Measurements from ENCODE around the gene NXT1. TPM values are rescaled to one million over a fixed set of nuclear protein-coding genes. Genes with fewer than 3 reads are reported as not detected.

The NXT1 gene
- total and polyA plus RNA-seq, 2 donors (not counting 1 experiment from before 2014, with no cell fraction given), result 14.1 to 17.2 TPM

GRCh38 chr20:23362392-23363256, 12.0 kb downstream of the NXT1 start:
- no peaks in the 10 kb centered on the region for H3K9me3 ChIP-seq (ENCODE audit: control insufficient read depth, insufficient read depth, low read depth, low read length)
- TF ChIP-seq, protein P1, sequence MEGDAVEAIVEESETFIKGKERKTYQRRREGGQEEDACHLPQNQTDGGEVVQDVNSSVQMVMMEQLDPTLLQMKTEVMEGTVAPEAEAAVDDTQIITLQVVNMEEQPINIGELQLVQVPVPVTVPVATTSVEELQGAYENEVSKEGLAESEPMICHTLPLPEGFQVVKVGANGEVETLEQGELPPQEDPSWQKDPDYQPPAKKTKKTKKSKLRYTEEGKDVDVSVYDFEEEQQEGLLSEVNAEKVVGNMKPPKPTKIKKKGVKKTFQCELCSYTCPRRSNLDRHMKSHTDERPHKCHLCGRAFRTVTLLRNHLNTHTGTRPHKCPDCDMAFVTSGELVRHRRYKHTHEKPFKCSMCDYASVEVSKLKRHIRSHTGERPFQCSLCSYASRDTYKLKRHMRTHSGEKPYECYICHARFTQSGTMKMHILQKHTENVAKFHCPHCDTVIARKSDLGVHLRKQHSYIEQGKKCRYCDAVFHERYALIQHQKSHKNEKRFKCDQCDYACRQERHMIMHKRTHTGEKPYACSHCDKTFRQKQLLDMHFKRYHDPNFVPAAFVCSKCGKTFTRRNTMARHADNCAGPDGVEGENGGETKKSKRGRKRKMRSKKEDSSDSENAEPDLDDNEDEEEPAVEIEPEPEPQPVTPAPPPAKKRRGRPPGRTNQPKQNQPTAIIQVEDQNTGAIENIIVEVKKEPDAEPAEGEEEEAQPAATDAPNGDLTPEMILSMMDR (conservative IDR thresholded peaks at IDR 0.05 in 1 of 2, IDR thresholded peaks at IDR 0.05 in 1 of 2; ENCODE audit: low read depth in 1 of 2, low read length in 2 of 2), result no peak
- no peak for TF ChIP-seq EZH2 (IDR thresholded peaks at IDR 0.05; ENCODE audit: low read length, missing control alignments)
- no peak overlapping the region for H2AFZ ChIP-seq (ENCODE audit: low read length)
- H3K4me3 ChIP-seq (replicated peaks in 1 of 4; ENCODE audit: control extremely low read depth in 1 of 4, insufficient read depth in 1 of 4, low read depth in 3 of 4, low read length in 4 of 4), result peak overlapping the region; percentile 80 to 87 (median 84)
- peaks cover 14% of the 10 kb centered on the region for H3K4me1 ChIP-seq (ENCODE audit: control insufficient read depth, extremely low read depth, insufficient read depth, low read length)
- peaks cover 5% of the 10 kb centered on the region for H3K36me3 ChIP-seq (ENCODE audit: control insufficient read depth, insufficient read depth, low read length)
- peak overlapping the region; percentile 95 for H3K27ac ChIP-seq (ENCODE audit: insufficient read depth, low read length)
- H3K9ac ChIP-seq (ENCODE audit: insufficient read depth, low read length), result peak overlapping the region; percentile 93
- H3K79me2 ChIP-seq (ENCODE audit: control insufficient read depth, insufficient read depth, low read length), result peaks cover 48% of the 10 kb centered on the region
- peak in 1 of 2 donors; percentile 34 for DNase-seq (ENCODE audit: low read depth in 2 of 2)
- no peaks in the 10 kb centered on the region for H3K27me3 ChIP-seq (ENCODE audit: control insufficient read depth, insufficient read depth, low read length)
- H4K20me1 ChIP-seq (ENCODE audit: control insufficient read depth, extremely low read depth, insufficient read depth, low read length), result no peaks in the 10 kb centered on the region
- peak overlapping the region; percentile 97 for H3K4me2 ChIP-seq (ENCODE audit: extremely low read depth, insufficient read depth, low read length)

- Histone ChIP-seq H2AFZ (ENCODE audit: low read length) (no peak overlapping the region), H3K4me1 (ENCODE audit: control insufficient read depth, extremely low read depth, insufficient read depth, low read length) (peaks cover 17% of the 10 kb centered on the region), H3K4me3 (replicated peaks in 1 of 4; ENCODE audit: control extremely low read depth in 1 of 4, insufficient read depth in 1 of 4, low read depth in 3 of 4, low read length in 4 of 4) (peak overlapping the region; percentile 80 to 87 (median 84)), H3K9me3 (ENCODE audit: control insufficient read depth, insufficient read depth, low read depth, low read length) (no peaks in the 10 kb centered on the region), H3K9ac (ENCODE audit: insufficient read depth, low read length) (peak overlapping the region; percentile 93), H3K36me3 (ENCODE audit: control insufficient read depth, insufficient read depth, low read length) (peaks cover 5% of the 10 kb centered on the region), H3K4me2 (ENCODE audit: extremely low read depth, insufficient read depth, low read length) (peak overlapping the region; percentile 97), H3K27me3 (ENCODE audit: control insufficient read depth, insufficient read depth, low read length) (no peaks in the 10 kb centered on the region), H3K27ac (ENCODE audit: insufficient read depth, low read length) (peak overlapping the region; percentile 95), H3K79me2 (ENCODE audit: control insufficient read depth, insufficient read depth, low read length) (peaks cover 50% of the 10 kb centered on the region), H4K20me1 (ENCODE audit: control insufficient read depth, extremely low read depth, insufficient read depth, low read length) (no peaks in the 10 kb centered on the region)
- TF ChIP-seq, protein P1 (conservative IDR thresholded peaks at IDR 0.05 in 1 of 2, IDR thresholded peaks at IDR 0.05 in 1 of 2; ENCODE audit: low read depth in 1 of 2, low read length in 2 of 2), result no peak
- no peak for TF ChIP-seq EZH2 (IDR thresholded peaks at IDR 0.05; ENCODE audit: low read length, missing control alignments)
- no peak for DNase-seq (ENCODE audit: low read depth in 2 of 2)
Observed at GRCh38 chr20:23363257-23363649, 12.7 kb downstream of the NXT1 start.

- H3K9ac ChIP-seq (ENCODE audit: insufficient read depth, low read length), result no peak overlapping the region
- peaks cover 17% of the 10 kb centered on the region for H3K4me1 ChIP-seq (ENCODE audit: control insufficient read depth, extremely low read depth, insufficient read depth, low read length)
- peaks cover 12% of the 10 kb centered on the region for H3K36me3 ChIP-seq (ENCODE audit: control insufficient read depth, insufficient read depth, low read length)
- no peaks in the 10 kb centered on the region for H4K20me1 ChIP-seq (ENCODE audit: control insufficient read depth, extremely low read depth, insufficient read depth, low read length)
- TF ChIP-seq, protein P1 (conservative IDR thresholded peaks at IDR 0.05 in 1 of 2, IDR thresholded peaks at IDR 0.05 in 1 of 2; ENCODE audit: low read depth in 1 of 2, low read length in 2 of 2), result no peak
- no peak for TF ChIP-seq EZH2 (IDR thresholded peaks at IDR 0.05; ENCODE audit: low read length, missing control alignments)
- peaks cover 56% of the 10 kb centered on the region for H3K79me2 ChIP-seq (ENCODE audit: control insufficient read depth, insufficient read depth, low read length)
- no peak overlapping the region for H2AFZ ChIP-seq (ENCODE audit: low read length)
- no peaks in the 10 kb centered on the region for H3K9me3 ChIP-seq (ENCODE audit: control insufficient read depth, insufficient read depth, low read depth, low read length)
- H3K4me3 ChIP-seq (replicated peaks in 1 of 4; ENCODE audit: control extremely low read depth in 1 of 4, insufficient read depth in 1 of 4, low read depth in 3 of 4, low read length in 4 of 4), result no peak overlapping the region
- no peak overlapping the region for H3K27ac ChIP-seq (ENCODE audit: insufficient read depth, low read length)
- no peak for DNase-seq (ENCODE audit: low read depth in 2 of 2)
- no peak overlapping the region for H3K4me2 ChIP-seq (ENCODE audit: extremely low read depth, insufficient read depth, low read length)
- no peaks in the 10 kb centered on the region for H3K27me3 ChIP-seq (ENCODE audit: control insufficient read depth, insufficient read depth, low read length)
Observed at GRCh38 chr20:23365390-23366165, 15.0 kb downstream of the NXT1 start.
